ENCODE measurements around the gene TCF4.

The TCF4 gene

GRCh38 chr18:55506074-55506473 is 81.9 kb downstream of the TCF4 start:
- DNase-seq (ENCODE audit: low read depth), result no peak
- TF ChIP-seq CTCF (conservative IDR thresholded peaks at IDR 0.05; ENCODE audit: low read length), result no peak
- H3K4me3 ChIP-seq (ENCODE audit: low read length), result no peak overlapping the region

- DNase-seq (ENCODE audit: low read depth), result no peak
- no peak for TF ChIP-seq CTCF (conservative IDR thresholded peaks at IDR 0.05; ENCODE audit: low read length)
- no peak overlapping the region for H3K4me3 ChIP-seq (ENCODE audit: low read length)
Measured at GRCh38 chr18:55504808-55505207, 83.2 kb downstream of the TCF4 start.

GRCh38 chr18:55503167-55503820 is 84.7 kb downstream of the TCF4 start:
- TF ChIP-seq CTCF (conservative IDR thresholded peaks at IDR 0.05; ENCODE audit: low read length), result no peak
- no peak for DNase-seq (ENCODE audit: low read depth)
- no peak overlapping the region for H3K4me3 ChIP-seq (ENCODE audit: low read length)

- no peak overlapping the region for H3K4me3 ChIP-seq (ENCODE audit: low read length)
Measured at GRCh38 chr18:55501982-55502710, 85.8 kb downstream of the TCF4 start.

GRCh38 chr18:55501579-55501978 is 86.4 kb downstream of the TCF4 start:
- TF ChIP-seq CTCF (conservative IDR thresholded peaks at IDR 0.05; ENCODE audit: low read length), result no peak
- no peak overlapping the region for H3K4me3 ChIP-seq (ENCODE audit: low read length)

More at GRCh38 chr18:55501982-55502710, 85.8 kb downstream of the TCF4 start:
- TF ChIP-seq CTCF (conservative IDR thresholded peaks at IDR 0.05; ENCODE audit: low read length), result no peak
- DNase-seq (ENCODE audit: low read depth), result peak; percentile 48

GRCh38 chr18:55500316-55501086 is 87.5 kb downstream of the TCF4 start:
- TF ChIP-seq CTCF (conservative IDR thresholded peaks at IDR 0.05; ENCODE audit: low read length), result no peak
- H3K4me3 ChIP-seq (ENCODE audit: low read length), result peak overlapping the region; percentile 40
- DNase-seq (ENCODE audit: low read depth), result peak; percentile 90

More at GRCh38 chr18:55501579-55501978, 86.4 kb downstream of the TCF4 start:
- DNase-seq (ENCODE audit: low read depth), result no peak

Measured in AG10803 (cell line).